Spinal cord (tissue), 10 donors: ENCODE results near the gene KDM3B. TPM values are rescaled to one million over a fixed set of nuclear protein-coding genes. Genes with fewer than 3 reads are reported as not detected.
A peak's percentile ranks its signal among the peaks of the same experiment; 100 is the strongest.

Source experiments
- DNase-seq, 6 donors: peaks; one replicate each; pipeline versions ENCODE4 v3.0.0 to v3.0.0-alpha.2; 2013 to 2015; ENCODE audit warnings: low spot score in 6 of 6, low read depth in 4 of 6
- H3K27ac ChIP-seq: one replicate; pipeline ENCODE4 v1.5.1; 2013; ENCODE audit warnings: low read depth, low read length, control low read depth
- H3K27me3 ChIP-seq: one replicate; pipeline ENCODE4 v1.6.1; 2013; ENCODE audit warnings: low read length; ENCODE audit not compliant: control insufficient read depth, insufficient read depth
- H3K36me3 ChIP-seq: one replicate; pipeline ENCODE4 v1.6.1; 2013; ENCODE audit warnings: low read length; ENCODE audit not compliant: control insufficient read depth, insufficient read depth
- H3K4me1 ChIP-seq: one replicate; pipeline ENCODE4 v1.6.1; 2013; ENCODE audit warnings: low read length; ENCODE audit not compliant: control insufficient read depth, insufficient read depth
- H3K4me3 ChIP-seq: one replicate; pipeline ENCODE4 v1.5.1; 2013; ENCODE audit warnings: low read depth, low read length, control low read depth
- H3K9me3 ChIP-seq: one replicate; pipeline ENCODE4 v1.6.1; 2013; ENCODE audit warnings: low read length; ENCODE audit not compliant: control insufficient read depth, insufficient read depth
- WGBS: methylation state at CpG from one replicate; pipeline ENCODE4 v1.1.5; 2013; ENCODE audit warnings: missing lambda C conversion rate; ENCODE audit not compliant: insufficient coverage; 5-methylcytosine and 5-hydroxymethylcytosine counted together
- polyA plus RNA-seq, 2 donors: library from polyadenylated mRNA; unstranded; fragments of 120-200 nt; gene quantifications; one replicate each; pipeline ENCODE4 v1.2.1, GENCODE V29; 2013; ENCODE audit not compliant: insufficient read length in 2 of 2
- total RNA-seq, 2 donors: library from RNA; depleted of rRNA in 1 of 2; stranded (reverse); fragments of 120-200 nt in 1 of 2; fragments of >200 nt in 1 of 2; gene quantifications; one replicate each; pipeline versions ENCODE4 v1.2.3 to v1.2.4, GENCODE V29; 2013 to 2014
- donor health status: healthy.

KDM3B gene
- total and polyA plus RNA-seq, 4 donors = 62.2 to 77.8 (median 75.0) TPM

DNA sequence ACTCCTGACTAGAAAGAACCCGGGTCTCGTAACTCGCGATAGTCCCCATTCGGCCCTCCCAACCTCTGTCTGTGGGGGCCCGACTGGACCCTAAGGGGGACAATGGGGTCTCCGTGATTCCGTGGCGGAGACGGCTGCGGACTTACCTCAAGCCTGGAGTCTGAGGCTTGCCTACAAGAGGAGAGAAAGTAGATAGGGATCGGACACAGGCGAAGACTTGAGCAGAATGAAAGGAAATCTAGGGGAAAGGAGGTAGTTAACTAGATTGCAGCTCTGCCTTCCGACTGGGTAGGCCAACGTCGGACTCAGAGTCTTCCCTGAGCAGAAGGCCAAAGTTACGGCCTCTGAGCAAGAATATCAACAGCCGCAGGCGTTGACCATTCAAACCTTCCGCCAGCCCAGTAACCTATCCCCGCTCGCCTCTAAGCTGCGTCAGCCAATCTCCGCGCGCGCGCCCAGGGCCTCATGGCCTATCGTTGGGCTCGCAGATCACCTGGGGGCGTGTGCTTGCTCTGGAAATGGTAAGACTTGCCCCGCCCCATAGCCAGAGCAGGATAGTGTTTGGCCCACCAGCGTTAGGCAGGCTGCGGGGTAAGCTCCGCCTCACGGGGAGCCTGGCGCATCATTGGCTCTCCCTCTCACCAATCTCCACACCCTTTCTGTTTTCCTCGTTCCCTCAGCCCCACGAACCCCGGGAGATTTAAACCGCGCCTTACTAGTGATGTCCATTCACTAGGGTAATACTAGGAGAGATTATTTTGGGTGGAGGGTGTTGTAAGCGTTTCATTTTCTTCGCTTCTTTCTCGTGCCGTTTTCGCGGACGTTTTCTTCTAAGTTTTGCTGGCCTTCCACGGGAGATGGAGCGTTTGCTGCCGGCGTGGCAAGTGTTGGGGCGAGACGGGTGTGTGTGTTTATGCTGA is 20.8 kb upstream of the KDM3B start, which contains the start of gene CDC25C:
CDC25C (minus strand) TSS at position 356 of the 920 bp plus-strand sequence. CDS start 624 bp downstream, outside the sequence.
- Histone ChIP-seq H3K27me3 (no peaks in the 10 kb centered on the region), H3K9me3 (no peaks in the 10 kb centered on the region), H3K27ac (peak within 1 kb of the TSS; percentile 40), H3K4me1 (peaks cover 17% of the 10 kb centered on the region), H3K36me3 (no peaks in the 10 kb centered on the region), H3K4me3 (peak within 1 kb of the TSS; percentile 65)
- WGBS = under 1% methylated on average over 42 of the region's 55 CpGs
- peak; percentile 90 to 100 (median 98) for DNase-seq

DNA sequence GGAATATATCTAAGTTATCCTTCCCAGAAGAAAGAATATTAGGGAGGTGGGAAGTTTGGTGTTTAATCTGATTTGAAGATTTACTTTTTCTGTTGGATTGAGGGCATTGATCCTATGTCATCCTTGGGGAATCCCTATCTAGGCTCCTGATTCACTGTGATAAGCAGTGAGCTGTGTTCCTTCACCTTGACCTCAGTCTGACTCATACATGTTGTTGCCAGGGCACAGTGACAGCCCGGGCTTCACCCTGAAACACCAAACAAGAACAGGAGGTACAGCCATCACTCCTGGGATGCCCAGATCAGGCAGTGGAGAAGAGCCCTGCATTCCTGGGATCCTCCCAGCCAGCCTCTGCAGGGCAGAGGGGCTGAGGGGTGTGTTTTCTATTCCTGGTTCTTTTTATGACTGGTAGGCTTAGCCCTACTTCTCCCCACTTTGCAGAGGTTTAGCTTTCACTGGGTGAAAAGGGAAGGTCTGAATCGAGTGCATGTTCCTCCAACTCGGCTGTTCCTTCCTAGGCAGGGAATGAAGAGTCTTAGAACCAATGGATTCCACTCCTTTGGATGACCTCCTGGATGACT is 17.5 kb upstream of the KDM3B start:
- H3K4me3 ChIP-seq = no peak overlapping the region
- H3K9me3 ChIP-seq = no peaks in the 10 kb centered on the region
- no peak for DNase-seq
- H3K27ac ChIP-seq = no peak overlapping the region
- 67% methylated on average over 3 of the region's 3 CpGs for WGBS
- H3K36me3 ChIP-seq = no peaks in the 10 kb centered on the region
- H3K4me1 ChIP-seq = peaks cover 26% of the 10 kb centered on the region
- no peaks in the 10 kb centered on the region for H3K27me3 ChIP-seq

DNA sequence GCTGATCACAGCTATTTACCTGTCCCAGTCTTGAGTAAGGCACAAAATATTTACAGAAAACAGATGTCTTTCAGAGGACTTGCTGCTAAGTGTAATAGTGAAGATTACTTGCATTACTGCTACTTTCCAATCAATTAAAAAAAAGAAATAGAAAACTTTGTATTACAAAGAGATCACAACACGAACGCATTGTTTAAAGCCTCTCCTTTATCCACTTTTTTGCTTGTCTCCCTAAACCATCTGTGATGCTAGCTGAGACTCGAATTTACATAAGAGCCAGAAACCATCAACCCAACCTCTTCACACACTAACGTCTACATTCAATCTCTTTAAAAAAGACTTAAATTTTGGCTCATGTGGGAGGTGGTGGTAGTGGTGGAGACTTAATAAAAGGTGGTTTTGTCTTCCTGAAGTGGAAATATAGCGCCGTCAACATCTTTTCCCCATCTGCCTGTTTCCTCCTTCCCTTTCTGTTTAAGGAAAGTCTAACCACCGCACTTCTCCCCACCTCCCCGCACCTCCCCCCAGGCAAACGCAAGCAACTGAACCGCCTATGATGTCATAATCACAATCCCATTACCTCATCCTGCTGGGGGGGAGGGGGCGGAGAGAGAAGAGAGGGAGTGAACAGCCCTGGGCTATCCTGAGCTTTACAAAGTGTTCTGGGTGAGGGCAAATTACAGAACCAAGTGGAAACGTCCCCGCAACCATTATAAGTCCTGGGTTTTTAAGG is 15.4 kb upstream of the KDM3B start:
- Histone ChIP-seq H3K27me3 (no peaks in the 10 kb centered on the region), H3K9me3 (no peaks in the 10 kb centered on the region), H3K27ac (peak overlapping the region; percentile 81), H3K4me1 (peaks cover 15% of the 10 kb centered on the region), H3K4me3 (peak overlapping the region; percentile 84), H3K36me3 (peaks cover 10% of the 10 kb centered on the region)
- WGBS = 0% methylated on average over 2 of the region's 13 CpGs
- peak in 3 of 6 donors; percentile 13 to 77 (median 74) for DNase-seq

DNA sequence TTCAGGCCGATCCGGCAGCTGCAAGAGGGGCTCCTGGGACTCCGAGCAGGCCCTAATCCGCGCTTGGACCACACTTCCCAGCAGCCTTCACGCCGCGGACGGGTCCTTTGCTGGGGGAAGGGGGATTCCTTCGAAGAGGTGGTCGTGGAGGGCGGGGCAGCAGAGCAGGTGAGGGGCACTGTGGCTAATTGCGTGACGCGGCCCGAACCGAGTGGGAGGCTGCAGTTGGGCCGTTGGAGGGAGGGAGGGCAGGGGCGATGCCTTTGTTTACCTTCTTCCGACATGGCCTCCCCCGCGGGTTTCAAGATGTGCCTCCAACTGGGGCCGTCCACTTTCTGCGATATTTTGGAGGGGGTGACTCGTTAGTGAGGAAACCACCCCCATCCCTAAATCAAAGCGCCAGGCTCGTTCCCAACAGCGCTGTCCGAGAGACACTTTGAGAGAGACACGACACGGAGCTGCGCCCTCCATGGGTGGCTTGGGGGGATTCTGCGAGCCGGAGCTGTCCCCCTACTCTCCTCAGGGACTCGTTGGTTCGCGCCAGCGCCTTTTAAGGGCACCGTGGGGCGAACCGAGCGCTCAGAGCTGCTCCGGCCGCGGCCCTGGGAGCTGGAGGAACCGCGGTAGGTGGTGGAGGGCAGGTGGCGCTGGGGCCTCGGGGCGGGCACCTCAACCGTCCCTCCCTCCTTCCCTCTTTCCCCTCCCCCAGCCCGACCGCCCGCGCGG is 14.6 kb upstream of the KDM3B start, which contains the start of gene FAM53C:
FAM53C (plus strand) TSS at position 582 of the 726 bp plus-strand sequence. CDS start 3,070 bp downstream, outside the sequence.
- peaks cover 10% of the 10 kb centered on the region for H3K4me1 ChIP-seq
- DNase-seq = peak; percentile 86 to 98 (median 94)
- peak within 1 kb of the TSS; percentile 84 for H3K4me3 ChIP-seq
- H3K9me3 ChIP-seq = no peaks in the 10 kb centered on the region
- H3K36me3 ChIP-seq = peaks cover 14% of the 10 kb centered on the region
- H3K27ac ChIP-seq = peak within 1 kb of the TSS; percentile 81
- under 1% methylated on average over 29 of the region's 56 CpGs for WGBS
- H3K27me3 ChIP-seq = no peaks in the 10 kb centered on the region

DNA sequence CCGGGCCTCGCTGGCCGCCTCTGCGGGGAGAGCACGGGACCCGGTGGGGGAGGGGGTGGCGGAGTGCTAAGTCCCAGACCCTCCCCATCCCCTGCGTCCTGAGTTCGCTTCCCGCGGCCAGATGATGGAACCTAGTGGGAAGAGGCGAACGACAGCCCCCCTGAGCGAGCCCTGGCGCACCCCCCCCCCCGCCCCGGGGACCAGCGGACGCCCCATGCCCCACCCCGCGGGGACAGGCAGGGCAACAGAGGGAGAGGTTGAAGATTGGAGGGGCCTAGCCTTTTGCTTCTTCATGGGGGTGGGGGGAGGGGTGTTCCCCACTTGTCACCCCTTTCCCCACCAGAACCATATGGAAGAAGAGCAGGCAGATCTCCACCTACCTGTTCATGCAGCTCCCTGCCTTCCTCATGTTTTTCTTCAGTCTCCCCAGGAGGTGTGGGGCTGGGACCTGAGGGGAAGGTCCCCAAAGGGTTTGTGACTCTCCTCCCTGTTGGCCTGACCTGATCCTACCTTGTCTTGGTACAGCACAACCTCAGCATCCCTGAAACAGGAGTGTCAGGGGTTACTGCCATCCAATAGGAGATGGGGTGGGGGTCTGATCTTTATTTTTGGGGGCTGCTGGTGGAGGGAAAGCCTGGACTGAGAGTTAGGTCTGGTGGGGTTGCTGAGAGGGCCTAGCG is 13.9 kb upstream of the KDM3B start:
- Histone ChIP-seq H3K9me3 (no peaks in the 10 kb centered on the region), H3K27me3 (no peaks in the 10 kb centered on the region), H3K36me3 (peaks cover 15% of the 10 kb centered on the region), H3K27ac (peak overlapping the region; percentile 81), H3K4me3 (peak overlapping the region; percentile 84), H3K4me1 (peaks cover 10% of the 10 kb centered on the region)
- 0% methylated on average over 13 of the region's 22 CpGs for WGBS
- DNase-seq = peak in 2 of 6 donors; percentile 14 to 17

DNA sequence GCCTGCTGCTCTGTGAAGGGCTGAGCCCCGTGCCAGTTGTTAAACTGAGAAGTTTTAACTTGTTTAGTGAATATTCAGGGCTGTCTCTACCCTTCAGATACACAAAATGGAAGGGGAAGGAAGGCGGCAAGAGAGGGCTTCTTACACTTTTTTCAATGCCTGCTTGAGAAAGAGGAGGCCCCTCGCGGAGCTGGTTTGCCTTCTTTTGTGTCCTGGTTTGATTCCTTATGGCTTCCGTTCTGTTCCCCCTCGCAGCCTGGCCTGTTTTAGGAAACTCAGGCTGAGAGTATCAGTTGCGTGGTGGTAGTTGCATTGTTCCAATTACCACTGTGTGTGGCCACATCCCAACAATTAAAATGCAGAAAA is 13.4 kb upstream of the KDM3B start:
- DNase-seq = peak in 2 of 6 donors; percentile 46 to 52
- WGBS = no CpG with 5 or more reads among the region's 7 CpGs
- Histone ChIP-seq H3K27me3 (no peaks in the 10 kb centered on the region), H3K27ac (peak overlapping the region; percentile 81), H3K4me1 (peaks cover 10% of the 10 kb centered on the region), H3K9me3 (no peaks in the 10 kb centered on the region), H3K36me3 (peaks cover 18% of the 10 kb centered on the region), H3K4me3 (peak overlapping the region; percentile 84)

DNA sequence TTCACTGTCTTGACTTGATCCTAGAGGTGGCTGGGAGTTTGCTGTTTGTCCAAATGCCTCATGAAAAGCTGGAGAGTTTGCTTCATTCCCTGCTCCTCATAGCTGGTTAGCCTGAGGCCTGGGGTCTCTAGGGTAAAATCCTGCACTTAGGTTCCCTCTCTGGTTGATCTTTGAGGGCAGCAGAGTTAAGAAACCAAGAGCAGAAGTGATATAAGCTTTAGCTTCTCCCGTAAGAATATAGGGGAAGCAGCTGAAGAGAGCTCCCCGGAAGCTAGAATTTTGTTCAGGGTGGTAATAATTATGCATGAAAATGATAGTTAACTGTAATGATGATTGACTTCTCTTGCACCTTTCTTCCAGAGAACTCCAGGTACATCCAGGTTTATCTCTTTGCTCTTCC is 13.0 kb upstream of the KDM3B start:
- WGBS = 100% methylated on average over 1 of the region's 2 CpGs
- peaks cover 22% of the 10 kb centered on the region for H3K36me3 ChIP-seq
- H3K4me1 ChIP-seq = peaks cover 10% of the 10 kb centered on the region
- no peaks in the 10 kb centered on the region for H3K9me3 ChIP-seq
- no peak for DNase-seq
- no peaks in the 10 kb centered on the region for H3K27me3 ChIP-seq
- peak overlapping the region; percentile 81 for H3K27ac ChIP-seq
- peak overlapping the region; percentile 84 for H3K4me3 ChIP-seq

DNA sequence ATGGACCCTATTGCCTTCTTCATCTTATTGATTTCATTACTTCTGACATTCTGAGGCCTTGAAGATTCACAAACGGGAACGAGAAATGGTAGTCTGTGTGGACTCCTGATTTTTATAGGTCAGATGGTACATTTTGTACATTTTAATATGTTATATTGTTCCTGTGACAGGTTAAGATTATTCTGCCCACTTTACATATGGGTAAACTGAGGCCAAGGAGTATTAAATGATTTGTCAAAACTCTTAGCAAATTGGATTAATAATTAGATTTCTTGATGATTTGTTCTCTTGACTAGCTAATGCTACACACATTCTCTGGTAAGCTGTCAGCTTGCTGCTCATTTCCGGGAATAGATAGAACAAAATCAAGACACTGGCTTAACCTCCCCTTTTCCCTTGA is 12.5 kb upstream of the KDM3B start:
- H3K27ac ChIP-seq = no peak overlapping the region
- DNase-seq = no peak
- H3K4me3 ChIP-seq = no peak overlapping the region
- H3K36me3 ChIP-seq = peaks cover 27% of the 10 kb centered on the region
- H3K9me3 ChIP-seq = no peaks in the 10 kb centered on the region
- no CpG with 5 or more reads among the region's 3 CpGs for WGBS
- H3K27me3 ChIP-seq = no peaks in the 10 kb centered on the region
- H3K4me1 ChIP-seq = peaks cover 10% of the 10 kb centered on the region
